HepG2 (cell line): ENCODE results near the gene SUSD6. TPM values are rescaled to one million over a fixed set of nuclear protein-coding genes. Genes with fewer than 3 reads are reported as not detected.

Source experiments
- JUN ChIP-seq: sonication (generic); formaldehyde crosslinking; IDR thresholded peaks from 2 replicates; pipeline ENCODE4 v1.4.0; 2020; ENCODE audit warnings: mild to moderate bottlenecking, missing genetic modification reagents
- KLF13 ChIP-seq: sonication (generic); formaldehyde crosslinking; IDR thresholded peaks from 2 replicates; pipeline ENCODE4 v1.4.0; 2020; ENCODE audit warnings: mild to moderate bottlenecking, missing genetic modification reagents
- MTA1 ChIP-seq: sonication (generic); formaldehyde crosslinking; IDR thresholded peaks from 2 replicates; pipeline ENCODE4 v1.4.0; 2020; ENCODE audit warnings: missing genetic modification reagents, mild to moderate bottlenecking, borderline replicate concordance
- MYNN ChIP-seq: sonication (generic); formaldehyde crosslinking; IDR thresholded peaks from 2 replicates; pipeline ENCODE4 v1.4.0; 2020; ENCODE audit warnings: mild to moderate bottlenecking, low read depth, missing genetic modification reagents
- RORA ChIP-seq: sonication (generic); formaldehyde crosslinking; IDR thresholded peaks from 2 replicates; pipeline ENCODE4 v1.5.0; 2020; ENCODE audit warnings: mild to moderate bottlenecking, missing genetic modification reagents, moderate library complexity
- ZC3H13 ChIP-seq: sonication (generic); formaldehyde crosslinking; IDR thresholded peaks from 2 replicates; pipeline ENCODE4 v1.8.1; 2023; ENCODE audit warnings: mild to moderate bottlenecking, missing genetic modification reagents, moderate library complexity
- ZFP82 ChIP-seq: sonication (generic); formaldehyde crosslinking; IDR thresholded peaks from 2 replicates; pipeline ENCODE4 v1.5.1; 2020; ENCODE audit warnings: mild to moderate bottlenecking, missing genetic modification reagents, borderline replicate concordance
- ZNF124 ChIP-seq: sonication (generic); formaldehyde crosslinking; IDR thresholded peaks from 2 replicates; pipeline ENCODE4 v1.4.0; 2020; ENCODE audit warnings: missing genetic modification reagents
- ZNF766 ChIP-seq: sonication (generic); formaldehyde crosslinking; IDR thresholded peaks from 2 replicates; pipeline ENCODE4 v1.5.0; 2020; ENCODE audit warnings: missing genetic modification reagents, borderline replicate concordance
- ZNF839 ChIP-seq: sonication (generic); formaldehyde crosslinking; IDR thresholded peaks from 2 replicates; pipeline ENCODE4 v1.4.0; 2020; ENCODE audit warnings: missing genetic modification reagents, mild to moderate bottlenecking, borderline replicate concordance
- polyA plus RNA-seq, 8 experiments: library from polyadenylated mRNA; depleted of rRNA in 3 of 8; stranded (reverse) in 7 of 8; unstranded in 1 of 8; fragments of >200 nt; fragmentation: Illumina TruSeq in 4 of 8; extraction: Trizol in 4 of 8; gene quantifications; 2 replicates each; pipeline versions ENCODE4 v1.2.1 to v1.2.3, GENCODE V29; 2011 to 2016; ENCODE audit warnings: low read depth in 4 of 8, missing spikeins in 1 of 8, mixed read lengths in 1 of 8; ENCODE audit not compliant: insufficient read depth in 1 of 8
- total RNA-seq, 5 experiments: library from RNA; depleted of rRNA; stranded (reverse); fragments of >200 nt; fragmentation: Illumina TruSeq; extraction: Trizol; gene quantifications; 2 replicates each; pipeline ENCODE4 v1.2.3, GENCODE V29; 2016; ENCODE audit warnings: low read depth in 1 of 5
- TF ChIP-seq, protein P1 (sequence below): sonication (generic); formaldehyde crosslinking; IDR thresholded peaks from 2 replicates; pipeline ENCODE4 v1.5.1; 2020; ENCODE audit warnings: missing genetic modification reagents, mild to moderate bottlenecking, borderline replicate concordance
- TF ChIP-seq, protein P2 (sequence below): sonication (generic); formaldehyde crosslinking; IDR thresholded peaks from 2 replicates; pipeline ENCODE4 v1.4.0; 2020; ENCODE audit warnings: missing genetic modification reagents, mild to moderate bottlenecking, borderline replicate concordance
- TF ChIP-seq, protein P3 (sequence below): sonication (generic); formaldehyde crosslinking; IDR thresholded peaks from 2 replicates; pipeline ENCODE4 v1.4.0; 2020; ENCODE audit warnings: missing genetic modification reagents
- TF ChIP-seq, protein P4 (sequence below): sonication (generic); formaldehyde crosslinking; IDR thresholded peaks from 2 replicates; pipeline ENCODE4 v1.5.0; 2020; ENCODE audit warnings: missing genetic modification reagents
- TF ChIP-seq, protein P5 (sequence below): sonication (generic); formaldehyde crosslinking; IDR thresholded peaks from 2 replicates; pipeline ENCODE4 v1.4.0; 2020; ENCODE audit warnings: missing genetic modification reagents

Gene SUSD6
- total and polyA plus RNA-seq, 2 of the 13 experiments (the other 11 are each of a cell fraction or from before 2014, with no cell fraction given) = 7.2 to 7.4 TPM

DNA sequence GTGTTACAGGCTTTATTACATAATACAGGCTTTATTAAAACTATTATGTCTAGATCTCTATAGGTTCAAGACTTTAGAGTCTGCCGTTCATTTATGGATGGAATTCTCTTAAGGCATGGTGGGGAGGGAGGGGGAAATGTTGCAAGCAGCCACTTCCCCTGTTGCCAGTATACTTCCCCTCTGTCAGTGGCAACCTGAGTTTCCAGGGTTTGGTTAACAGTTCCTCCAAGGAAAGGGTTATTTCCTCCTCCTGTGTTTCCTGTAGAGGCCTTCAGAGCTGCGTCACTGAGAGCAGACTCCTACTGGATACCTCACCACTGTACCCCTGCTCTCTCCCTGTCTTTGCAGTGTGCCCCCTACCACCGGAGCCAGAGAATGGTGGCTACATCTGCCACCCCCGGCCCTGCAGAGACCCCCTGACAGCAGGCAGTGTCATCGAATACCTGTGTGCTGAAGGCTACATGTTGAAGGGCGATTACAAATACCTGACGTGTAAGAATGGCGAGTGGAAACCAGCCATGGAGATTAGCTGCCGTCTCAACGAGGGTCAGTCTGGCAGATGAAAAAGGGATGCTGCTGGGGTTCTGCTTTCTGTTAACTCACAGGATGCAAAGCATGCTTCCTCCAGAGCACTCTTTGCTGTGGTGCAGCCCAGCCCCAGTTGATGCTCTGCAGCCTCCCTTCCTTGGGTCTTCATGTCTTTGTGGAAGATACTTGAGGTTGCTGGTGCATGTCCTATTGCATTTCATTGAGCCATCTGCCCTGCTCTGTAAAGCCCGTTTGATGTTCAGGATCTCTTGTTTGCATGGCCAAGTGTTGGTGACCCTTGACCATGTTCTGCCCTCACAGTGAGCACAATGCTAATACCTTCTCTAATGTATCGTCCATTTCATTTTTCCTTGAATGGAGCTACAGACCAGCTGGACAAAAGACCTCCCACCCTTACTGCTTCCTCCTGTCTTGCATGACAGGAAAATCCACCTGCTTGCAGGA, 91.9 kb downstream of the SUSD6 start (continued):
- TF ChIP-seq, protein P1, sequence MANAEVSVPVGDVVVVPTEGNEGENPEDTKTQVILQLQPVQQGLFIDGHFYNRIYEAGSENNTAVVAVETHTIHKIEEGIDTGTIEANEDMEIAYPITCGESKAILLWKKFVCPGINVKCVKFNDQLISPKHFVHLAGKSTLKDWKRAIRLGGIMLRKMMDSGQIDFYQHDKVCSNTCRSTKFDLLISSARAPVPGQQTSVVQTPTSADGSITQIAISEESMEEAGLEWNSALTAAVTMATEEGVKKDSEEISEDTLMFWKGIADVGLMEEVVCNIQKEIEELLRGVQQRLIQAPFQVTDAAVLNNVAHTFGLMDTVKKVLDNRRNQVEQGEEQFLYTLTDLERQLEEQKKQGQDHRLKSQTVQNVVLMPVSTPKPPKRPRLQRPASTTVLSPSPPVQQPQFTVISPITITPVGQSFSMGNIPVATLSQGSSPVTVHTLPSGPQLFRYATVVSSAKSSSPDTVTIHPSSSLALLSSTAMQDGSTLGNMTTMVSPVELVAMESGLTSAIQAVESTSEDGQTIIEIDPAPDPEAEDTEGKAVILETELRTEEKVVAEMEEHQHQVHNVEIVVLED = 0 out of 2 replicates have a peak, but pooled peaks have one; percentile 30
- TF ChIP-seq ZNF839 (CRISPR knock-in tag) = no peak
- no peak for TF ChIP-seq ZFP82
- TF ChIP-seq, protein P2, sequence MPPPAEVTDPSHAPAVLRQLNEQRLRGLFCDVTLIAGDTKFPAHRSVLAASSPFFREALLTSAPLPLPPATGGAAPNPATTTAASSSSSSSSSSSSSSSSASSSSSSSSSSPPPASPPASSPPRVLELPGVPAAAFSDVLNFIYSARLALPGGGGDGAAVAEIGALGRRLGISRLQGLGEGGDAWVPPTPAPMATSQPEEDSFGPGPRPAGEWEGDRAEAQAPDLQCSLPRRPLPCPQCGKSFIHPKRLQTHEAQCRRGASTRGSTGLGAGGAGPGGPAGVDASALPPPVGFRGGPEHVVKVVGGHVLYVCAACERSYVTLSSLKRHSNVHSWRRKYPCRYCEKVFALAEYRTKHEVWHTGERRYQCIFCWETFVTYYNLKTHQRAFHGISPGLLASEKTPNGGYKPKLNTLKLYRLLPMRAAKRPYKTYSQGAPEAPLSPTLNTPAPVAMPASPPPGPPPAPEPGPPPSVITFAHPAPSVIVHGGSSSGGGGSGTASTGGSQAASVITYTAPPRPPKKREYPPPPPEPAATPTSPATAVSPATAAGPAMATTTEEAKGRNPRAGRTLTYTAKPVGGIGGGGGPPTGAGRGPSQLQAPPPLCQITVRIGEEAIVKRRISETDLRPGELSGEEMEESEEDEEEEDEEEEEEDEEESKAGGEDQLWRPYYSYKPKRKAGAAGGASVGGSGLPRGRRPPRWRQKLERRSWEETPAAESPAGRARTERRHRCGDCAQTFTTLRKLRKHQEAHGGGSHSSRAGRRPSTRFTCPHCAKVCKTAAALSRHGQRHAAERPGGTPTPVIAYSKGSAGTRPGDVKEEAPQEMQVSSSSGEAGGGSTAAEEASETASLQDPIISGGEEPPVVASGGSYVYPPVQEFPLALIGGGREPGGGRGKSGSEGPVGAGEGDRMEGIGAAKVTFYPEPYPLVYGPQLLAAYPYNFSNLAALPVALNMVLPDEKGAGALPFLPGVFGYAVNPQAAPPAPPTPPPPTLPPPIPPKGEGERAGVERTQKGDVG = 0 out of 2 replicates have a peak, but pooled peaks have one; percentile 61
- TF ChIP-seq, protein P3, sequence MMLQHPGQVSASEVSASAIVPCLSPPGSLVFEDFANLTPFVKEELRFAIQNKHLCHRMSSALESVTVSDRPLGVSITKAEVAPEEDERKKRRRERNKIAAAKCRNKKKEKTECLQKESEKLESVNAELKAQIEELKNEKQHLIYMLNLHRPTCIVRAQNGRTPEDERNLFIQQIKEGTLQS (CRISPR knock-in tag) = no peak
- TF ChIP-seq, protein P4, sequence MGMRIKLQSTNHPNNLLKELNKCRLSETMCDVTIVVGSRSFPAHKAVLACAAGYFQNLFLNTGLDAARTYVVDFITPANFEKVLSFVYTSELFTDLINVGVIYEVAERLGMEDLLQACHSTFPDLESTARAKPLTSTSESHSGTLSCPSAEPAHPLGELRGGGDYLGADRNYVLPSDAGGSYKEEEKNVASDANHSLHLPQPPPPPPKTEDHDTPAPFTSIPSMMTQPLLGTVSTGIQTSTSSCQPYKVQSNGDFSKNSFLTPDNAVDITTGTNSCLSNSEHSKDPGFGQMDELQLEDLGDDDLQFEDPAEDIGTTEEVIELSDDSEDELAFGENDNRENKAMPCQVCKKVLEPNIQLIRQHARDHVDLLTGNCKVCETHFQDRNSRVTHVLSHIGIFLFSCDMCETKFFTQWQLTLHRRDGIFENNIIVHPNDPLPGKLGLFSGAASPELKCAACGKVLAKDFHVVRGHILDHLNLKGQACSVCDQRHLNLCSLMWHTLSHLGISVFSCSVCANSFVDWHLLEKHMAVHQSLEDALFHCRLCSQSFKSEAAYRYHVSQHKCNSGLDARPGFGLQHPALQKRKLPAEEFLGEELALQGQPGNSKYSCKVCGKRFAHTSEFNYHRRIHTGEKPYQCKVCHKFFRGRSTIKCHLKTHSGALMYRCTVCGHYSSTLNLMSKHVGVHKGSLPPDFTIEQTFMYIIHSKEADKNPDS (CRISPR knock-in tag) = no peak
- no peak for TF ChIP-seq ZNF124 (CRISPR knock-in tag)
- TF ChIP-seq, protein P5, sequence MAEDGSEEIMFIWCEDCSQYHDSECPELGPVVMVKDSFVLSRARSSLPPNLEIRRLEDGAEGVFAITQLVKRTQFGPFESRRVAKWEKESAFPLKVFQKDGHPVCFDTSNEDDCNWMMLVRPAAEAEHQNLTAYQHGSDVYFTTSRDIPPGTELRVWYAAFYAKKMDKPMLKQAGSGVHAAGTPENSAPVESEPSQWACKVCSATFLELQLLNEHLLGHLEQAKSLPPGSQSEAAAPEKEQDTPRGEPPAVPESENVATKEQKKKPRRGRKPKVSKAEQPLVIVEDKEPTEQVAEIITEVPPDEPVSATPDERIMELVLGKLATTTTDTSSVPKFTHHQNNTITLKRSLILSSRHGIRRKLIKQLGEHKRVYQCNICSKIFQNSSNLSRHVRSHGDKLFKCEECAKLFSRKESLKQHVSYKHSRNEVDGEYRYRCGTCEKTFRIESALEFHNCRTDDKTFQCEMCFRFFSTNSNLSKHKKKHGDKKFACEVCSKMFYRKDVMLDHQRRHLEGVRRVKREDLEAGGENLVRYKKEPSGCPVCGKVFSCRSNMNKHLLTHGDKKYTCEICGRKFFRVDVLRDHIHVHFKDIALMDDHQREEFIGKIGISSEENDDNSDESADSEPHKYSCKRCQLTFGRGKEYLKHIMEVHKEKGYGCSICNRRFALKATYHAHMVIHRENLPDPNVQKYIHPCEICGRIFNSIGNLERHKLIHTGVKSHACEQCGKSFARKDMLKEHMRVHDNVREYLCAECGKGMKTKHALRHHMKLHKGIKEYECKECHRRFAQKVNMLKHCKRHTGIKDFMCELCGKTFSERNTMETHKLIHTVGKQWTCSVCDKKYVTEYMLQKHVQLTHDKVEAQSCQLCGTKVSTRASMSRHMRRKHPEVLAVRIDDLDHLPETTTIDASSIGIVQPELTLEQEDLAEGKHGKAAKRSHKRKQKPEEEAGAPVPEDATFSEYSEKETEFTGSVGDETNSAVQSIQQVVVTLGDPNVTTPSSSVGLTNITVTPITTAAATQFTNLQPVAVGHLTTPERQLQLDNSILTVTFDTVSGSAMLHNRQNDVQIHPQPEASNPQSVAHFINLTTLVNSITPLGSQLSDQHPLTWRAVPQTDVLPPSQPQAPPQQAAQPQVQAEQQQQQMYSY = no peak
- TF ChIP-seq JUN (CRISPR knock-in tag) = no peak
- TF ChIP-seq RORA (CRISPR knock-in tag) = no peak
- no peak for TF ChIP-seq ZC3H13
- no peak for TF ChIP-seq MTA1 (CRISPR knock-in tag)
- no peak for TF ChIP-seq ZNF766 (CRISPR knock-in tag)
- no peak for TF ChIP-seq KLF13 (CRISPR knock-in tag)
- TF ChIP-seq MYNN (CRISPR knock-in tag) = no peak
